ENCODE data around the gene KCNC1.

The KCNC1 gene

GRCh38 chr11:17734418-17734911 lies at the start of gene KCNC1:
TSS of gene KCNC1 (plus strand) at chr11:17734781. CDS start at chr11:17736003, 1,222 bp downstream.
- no peak within 1 kb of the TSS for H2AFZ ChIP-seq (ENCODE audit: low read depth, low read length)
- H3K4me3 ChIP-seq (ENCODE audit: low read length) = peak within 1 kb of the TSS; percentile 69
- H3K9ac ChIP-seq (ENCODE audit: low read length) = no peak within 1 kb of the TSS
- TF ChIP-seq CTCF (IDR thresholded peaks at IDR 0.05; ENCODE audit: low read depth, low read length) (no peak), EZH2phosphoT487 (IDR thresholded peaks at IDR 0.05; ENCODE audit: low read depth) (no peak)
- no peaks in the 10 kb centered on the region for H3K27me3 ChIP-seq (ENCODE audit: low read depth, low read length)
- H3K4me2 ChIP-seq (ENCODE audit: low read length) = peak within 1 kb of the TSS; percentile 68
- no peak within 1 kb of the TSS for H3K27ac ChIP-seq (ENCODE audit: low read length)
- H3K4me1 ChIP-seq (ENCODE audit: low read length) = no peaks in the 10 kb centered on the region
- H3K79me2 ChIP-seq (ENCODE audit: low read length) = no peaks in the 10 kb centered on the region
- no peaks in the 10 kb centered on the region for H3K36me3 ChIP-seq (replicated peaks; ENCODE audit: low read depth, low read length)
- no peaks in the 10 kb centered on the region for H3K9me3 ChIP-seq (ENCODE audit: insufficient read depth, low read length)
- 0 out of 2 replicates have a peak, but pooled peaks cover 3% of the 10 kb centered on the region for H4K20me1 ChIP-seq (ENCODE audit: insufficient read depth, low read length)

GRCh38 chr11:17686231-17686980 lies 48.2 kb upstream of the KCNC1 start:
- no peak overlapping the region for H3K27ac ChIP-seq (ENCODE audit: low read length)
- H3K4me2 ChIP-seq (ENCODE audit: low read length) = no peak overlapping the region
- no peak for TF ChIP-seq CTCF (IDR thresholded peaks at IDR 0.05; ENCODE audit: low read depth, low read length)
- TF ChIP-seq EZH2phosphoT487 (IDR thresholded peaks at IDR 0.05; ENCODE audit: low read depth) = no peak
- H3K36me3 ChIP-seq (replicated peaks; ENCODE audit: low read depth, low read length) = no peaks in the 10 kb centered on the region
- H3K79me2 ChIP-seq (ENCODE audit: low read length) = no peaks in the 10 kb centered on the region
- no peaks in the 10 kb centered on the region for H3K4me1 ChIP-seq (ENCODE audit: low read length)
- peaks cover 80% of the 10 kb centered on the region for H3K27me3 ChIP-seq (ENCODE audit: low read depth, low read length)
- H4K20me1 ChIP-seq (ENCODE audit: insufficient read depth, low read length) = no peaks in the 10 kb centered on the region
- no peaks in the 10 kb centered on the region for H3K9me3 ChIP-seq (ENCODE audit: insufficient read depth, low read length)
- no peak overlapping the region for H3K4me3 ChIP-seq (ENCODE audit: low read length)
- H2AFZ ChIP-seq (ENCODE audit: low read depth, low read length) = no peak overlapping the region
- no peak overlapping the region for H3K9ac ChIP-seq (ENCODE audit: low read length)

- H3K4me1 ChIP-seq (ENCODE audit: low read length) = peaks cover 8% of the 10 kb centered on the region
- H3K9me3 ChIP-seq (ENCODE audit: insufficient read depth, low read length) = no peaks in the 10 kb centered on the region
- no peak overlapping the region for H3K9ac ChIP-seq (ENCODE audit: low read length)
- no peak overlapping the region for H3K27ac ChIP-seq (ENCODE audit: low read length)
- H3K4me2 ChIP-seq (ENCODE audit: low read length) = no peak overlapping the region
- H3K36me3 ChIP-seq (replicated peaks; ENCODE audit: low read depth, low read length) = no peaks in the 10 kb centered on the region
- H3K79me2 ChIP-seq (ENCODE audit: low read length) = no peaks in the 10 kb centered on the region
- H3K4me3 ChIP-seq (ENCODE audit: low read length) = no peak overlapping the region
- no peaks in the 10 kb centered on the region for H4K20me1 ChIP-seq (ENCODE audit: insufficient read depth, low read length)
- no peak for TF ChIP-seq EZH2phosphoT487 (IDR thresholded peaks at IDR 0.05; ENCODE audit: low read depth)
- H2AFZ ChIP-seq (ENCODE audit: low read depth, low read length) = no peak overlapping the region
- peaks cover 78% of the 10 kb centered on the region for H3K27me3 ChIP-seq (ENCODE audit: low read depth, low read length)
Measured at GRCh38 chr11:17687946-17688670, 46.5 kb upstream of the KCNC1 start.

- TF ChIP-seq CTCF (IDR thresholded peaks at IDR 0.05; ENCODE audit: low read depth, low read length) = no peak
- TF ChIP-seq EZH2phosphoT487 (IDR thresholded peaks at IDR 0.05; ENCODE audit: low read depth) = no peak
Measured at GRCh38 chr11:17691550-17691949, 43.0 kb upstream of the KCNC1 start.

More at GRCh38 chr11:17691550-17691949, 43.0 kb upstream of the KCNC1 start:
- H3K27me3 ChIP-seq (ENCODE audit: low read depth, low read length) = peaks cover 49% of the 10 kb centered on the region
- H3K79me2 ChIP-seq (ENCODE audit: low read length) = no peaks in the 10 kb centered on the region
- H3K9me3 ChIP-seq (ENCODE audit: insufficient read depth, low read length) = no peaks in the 10 kb centered on the region
- H3K4me2 ChIP-seq (ENCODE audit: low read length) = no peak overlapping the region
- H3K4me3 ChIP-seq (ENCODE audit: low read length) = no peak overlapping the region
- H3K4me1 ChIP-seq (ENCODE audit: low read length) = peaks cover 14% of the 10 kb centered on the region
- no peak overlapping the region for H3K27ac ChIP-seq (ENCODE audit: low read length)
- H2AFZ ChIP-seq (ENCODE audit: low read depth, low read length) = no peak overlapping the region
- no peak overlapping the region for H3K9ac ChIP-seq (ENCODE audit: low read length)
- no peaks in the 10 kb centered on the region for H3K36me3 ChIP-seq (replicated peaks; ENCODE audit: low read depth, low read length)
- no peaks in the 10 kb centered on the region for H4K20me1 ChIP-seq (ENCODE audit: insufficient read depth, low read length)
